ENCODE data around the gene KMT5B.

GRCh38 chr11:68106165-68106940, 106.7 kb downstream of the KMT5B start:
- TF ChIP-seq EZH2 (optimal IDR thresholded peaks at IDR 0.05; ENCODE audit: low read depth, low read length) (no peak), CTCF (IDR thresholded peaks at IDR 0.05; ENCODE audit: low read length) (no peak)

Measured in MM.1S (cell line).